Mucosa of descending colon (tissue), 3 donors: ENCODE results near the gene SYT17. TPM values are rescaled to one million over a fixed set of nuclear protein-coding genes. Genes with fewer than 3 reads are reported as not detected.
A peak's percentile ranks its signal among the peaks of the same experiment; 100 is the strongest.

Experiments
- ATAC-seq: fragments of 200-7000 bp; cut with Tn5 transposase; one replicate; pipeline ENCODE4 v1.9.1; 2020; ENCODE audit warnings: mild to moderate bottlenecking, moderate library complexity
- DNase-seq, 3 donors: peaks; one replicate each; pipeline ENCODE4 v3.0.0-alpha.2; 2020
- H3K36me3 ChIP-seq: fragments of 200-600 bp; one replicate; pipeline ENCODE4 v1.8.0; 2021; ENCODE audit warnings: low read depth, mild to moderate bottlenecking
- H3K4me1 ChIP-seq: fragments of 200-600 bp; one replicate; pipeline ENCODE4 v1.8.0; 2021; ENCODE audit warnings: low read depth, mild to moderate bottlenecking
- H3K4me3 ChIP-seq: fragments of 200-600 bp; one replicate; pipeline ENCODE4 v1.8.0; 2021; ENCODE audit warnings: mild to moderate bottlenecking
- H3K9me3 ChIP-seq: fragments of 200-600 bp; one replicate; pipeline ENCODE4 v1.8.0; 2021; ENCODE audit warnings: mild to moderate bottlenecking
- CTCF ChIP-seq: fragments of 200-600 bp; IDR thresholded peaks from one replicate; pipeline ENCODE4 v1.8.0; 2022; ENCODE audit warnings: antibody characterized with exemption, mild to moderate bottlenecking
- intact Hi-C, 2 donors: fragments of 100-400 bp; cut with DNase I in 1 of 2; cut with micrococcal nuclease in 1 of 2; formaldehyde crosslinking; loops; one replicate each; pipeline versions ENCODE4 v1.11.0 to v1.11.1; 2022; cut with DNase I, micrococcal nuclease
- total RNA-seq, 3 donors: library from RNA; stranded (reverse); fragmentation: NEBNext Ultra II Directional in 2 of 3; extraction: Animal tissue kit (Norgen Biotek cat#: 25700) in 2 of 3; gene quantifications; one replicate each; pipeline versions ENCODE4 v1.2.1 to v1.2.4, GENCODE V29; 2021 to 2023
- donor health status: DM: no; HTN: no; CAD: no; lungs with moderate emphysema.
- donor health status: DM: no; HTN: no; CAD: no.
- donor health status: DM: no; HTN: yes; CAD: no.

SYT17 gene
- total RNA-seq, 3 donors from 2014 or later: 4.9 to 13.3 (median 5.9) TPM

- H3K4me3 ChIP-seq: no peak overlapping the region
- no peak for ATAC-seq
- TF ChIP-seq CTCF: no peak
- no peaks in the 10 kb centered on the region for H3K36me3 ChIP-seq
- intact Hi-C loops: no loop called here
- no peak for DNase-seq
- no peaks in the 10 kb centered on the region for H3K9me3 ChIP-seq
- peaks cover 13% of the 10 kb centered on the region for H3K4me1 ChIP-seq
Observed at GRCh38 chr16:19164285-19164684, 3.8 kb upstream of the SYT17 start.

- ATAC-seq (no peak), DNase-seq (no peak)
- no peak overlapping the region for H3K4me3 ChIP-seq
- H3K9me3 ChIP-seq: no peaks in the 10 kb centered on the region
- H3K4me1 ChIP-seq: peaks cover 16% of the 10 kb centered on the region
- no peak for TF ChIP-seq CTCF
- H3K36me3 ChIP-seq: no peaks in the 10 kb centered on the region
- intact Hi-C loops: loop anchor here in 1 of 2 donors (5.0 kb wide), 1 partner anchor 78 kb away; no protein-coding TSS in a partner anchor
Observed at GRCh38 chr16:19165101-19165500, 2.9 kb upstream of the SYT17 start.

GRCh38 chr16:19166500-19166899 lies 1.5 kb upstream of the SYT17 start:
- ATAC-seq (no peak), DNase-seq (no peak)
- no peak overlapping the region for H3K4me3 ChIP-seq
- intact Hi-C loops: loop anchor here in 1 of 2 donors (5.0 kb wide), 1 partner anchor 79 kb away; no protein-coding TSS in a partner anchor
- peaks cover 16% of the 10 kb centered on the region for H3K4me1 ChIP-seq
- no peak for TF ChIP-seq CTCF
- H3K9me3 ChIP-seq: no peaks in the 10 kb centered on the region
- H3K36me3 ChIP-seq: no peaks in the 10 kb centered on the region

GRCh38 chr16:19168371-19169081 lies 486 bp downstream of the SYT17 start:
- no peak for TF ChIP-seq CTCF
- peak; percentile 69 to 83 (median 70) for DNase-seq
- intact Hi-C loops: loop anchor here in 1 of 2 donors (5.0 kb wide), 1 partner anchor 81 kb away; no protein-coding TSS in a partner anchor

GRCh38 chr16:19169082-19169639 lies 1.1 kb downstream of the SYT17 start:
- ATAC-seq: no peak
- no peak for TF ChIP-seq CTCF
- Histone ChIP-seq H3K4me1 (peaks cover 16% of the 10 kb centered on the region), H3K9me3 (no peaks in the 10 kb centered on the region), H3K36me3 (no peaks in the 10 kb centered on the region), H3K4me3 (no peak overlapping the region)
- intact Hi-C loops: loop anchor here in 1 of 2 donors (5.0 kb wide), 1 partner anchor 82 kb away; no protein-coding TSS in a partner anchor
- peak in 1 of 3 donors; percentile 39 for DNase-seq

More at GRCh38 chr16:19168371-19169081, 486 bp downstream of the SYT17 start:
- H3K4me1 ChIP-seq: peaks cover 16% of the 10 kb centered on the region
- H3K36me3 ChIP-seq: no peaks in the 10 kb centered on the region
- ATAC-seq: peak; percentile 78
- no peaks in the 10 kb centered on the region for H3K9me3 ChIP-seq
- peak overlapping the region; percentile 38 for H3K4me3 ChIP-seq
